Activated T-helper 9 cell treated with anti-CD3 and anti-CD28 coated beads, Interleukin-2, amount 50 U/mL, for 16 hours (primary cell): ENCODE data around the gene LTO1.

Source experiments
- DNase-seq: peaks from one replicate; pipeline ENCODE4 v3.0.0-alpha.2; 2020; ENCODE audit warnings: low read depth

The LTO1 gene

DNA sequence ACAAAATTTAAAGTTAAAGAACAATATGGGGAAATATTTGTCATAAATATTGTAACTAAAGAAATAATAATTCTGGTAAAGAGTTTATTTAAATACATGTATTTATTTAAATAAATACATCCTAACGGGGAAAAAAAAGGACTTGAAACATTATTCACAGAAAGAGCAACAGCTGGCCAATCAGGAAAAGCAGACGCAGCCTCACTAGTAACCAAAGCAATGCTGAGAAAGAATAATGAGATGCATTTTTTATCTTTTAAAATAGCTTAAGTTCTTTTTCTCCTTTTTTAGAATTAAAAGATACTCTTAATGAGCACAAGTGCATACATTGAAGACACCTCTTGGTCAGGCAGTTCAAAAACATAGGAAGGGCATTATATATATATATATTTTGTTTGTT is 2.6 kb upstream of the LTO1 start:
- DNase-seq: no peak

- DNase-seq: no peak
Observed at GRCh38 chr11:69674267-69674885, 777 bp downstream of the LTO1 start.

DNA sequence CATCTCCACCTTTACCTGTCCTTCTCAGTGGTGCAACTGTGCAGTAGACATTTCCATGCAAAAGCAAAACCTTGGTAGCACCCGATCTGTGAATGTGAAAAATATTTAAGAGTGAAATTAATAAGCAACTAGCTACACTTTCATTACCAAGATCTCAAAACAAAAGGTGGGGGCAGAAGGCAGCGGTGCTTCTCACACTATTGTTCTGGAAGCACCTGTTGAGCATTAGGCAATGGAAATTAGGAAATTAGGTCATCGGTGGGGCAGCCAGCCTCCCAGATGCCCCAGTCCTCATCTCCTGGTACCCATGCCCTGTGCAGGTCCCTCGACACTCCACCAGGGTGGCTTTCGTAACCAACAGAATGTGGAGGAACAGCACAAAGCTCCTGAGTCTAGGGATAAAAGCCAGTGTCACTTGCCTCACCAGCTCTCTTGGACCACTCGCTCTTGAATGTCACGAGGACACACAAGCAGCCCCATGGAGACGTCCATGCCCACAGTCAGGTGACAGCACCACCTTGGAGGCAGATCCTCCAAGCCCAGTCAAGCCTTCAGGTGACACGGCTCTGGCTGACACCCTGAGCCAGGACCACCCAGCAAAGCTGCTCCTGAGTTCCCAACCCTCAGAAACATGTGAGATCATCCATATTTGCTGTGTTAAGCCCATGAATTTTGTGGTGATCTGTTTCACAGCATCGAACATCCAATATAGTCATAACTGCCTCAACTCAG is 3.3 kb downstream of the LTO1 start:
- DNase-seq: no peak

DNA sequence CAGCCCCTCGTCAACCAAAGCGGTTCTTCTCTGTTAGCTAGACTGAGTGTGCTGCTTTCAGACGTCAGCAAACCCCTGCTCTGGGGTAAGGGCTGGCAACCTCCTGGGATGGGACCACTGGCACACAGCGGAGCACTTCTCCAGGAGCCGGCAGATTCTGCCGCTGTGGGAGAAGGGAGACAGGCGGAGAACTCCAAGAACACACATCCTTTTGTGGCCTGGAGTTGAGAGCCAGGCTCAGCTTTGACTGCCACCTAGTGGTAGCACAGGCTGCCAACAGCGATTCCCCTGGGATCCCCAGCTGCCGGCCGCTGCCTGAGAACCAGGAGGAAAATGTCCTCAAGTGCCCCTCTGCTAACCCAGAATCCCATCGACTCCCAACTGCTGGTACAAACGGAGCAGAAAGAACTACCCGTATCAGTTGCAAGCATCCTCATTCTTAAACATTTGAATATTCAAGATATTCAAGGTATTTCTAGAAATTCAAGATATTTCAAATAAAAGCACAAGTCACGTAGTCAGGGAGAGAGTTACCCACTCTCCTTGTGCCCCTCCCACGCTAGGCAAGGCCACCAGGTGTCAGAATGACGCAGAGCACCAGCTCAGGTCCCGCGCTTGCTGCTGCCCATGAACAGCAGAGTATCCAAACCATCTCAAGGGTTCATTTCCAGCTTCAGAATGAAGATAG is 4.9 kb downstream of the LTO1 start:
- DNase-seq: peak; percentile 40

DNA sequence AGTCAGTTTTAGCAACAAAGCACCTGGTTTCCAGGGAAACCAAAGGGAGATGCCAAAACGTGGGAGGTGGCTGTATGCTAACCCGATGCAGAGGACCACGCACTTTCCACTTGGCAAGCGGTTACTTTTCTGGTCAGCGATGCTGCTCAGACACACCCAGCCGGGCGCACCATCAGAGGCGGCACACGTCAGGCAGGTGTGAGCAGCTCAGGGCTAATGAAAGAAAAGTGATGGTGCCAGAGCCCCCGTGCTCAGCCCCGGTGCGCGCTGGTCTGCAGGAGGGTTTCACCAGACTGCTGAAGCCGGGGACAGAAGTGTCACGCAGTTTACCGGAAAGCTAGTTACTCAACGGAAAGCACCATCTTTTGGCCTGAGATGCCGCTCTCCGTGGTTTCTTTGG is 5.7 kb downstream of the LTO1 start:
- no peak for DNase-seq

DNA sequence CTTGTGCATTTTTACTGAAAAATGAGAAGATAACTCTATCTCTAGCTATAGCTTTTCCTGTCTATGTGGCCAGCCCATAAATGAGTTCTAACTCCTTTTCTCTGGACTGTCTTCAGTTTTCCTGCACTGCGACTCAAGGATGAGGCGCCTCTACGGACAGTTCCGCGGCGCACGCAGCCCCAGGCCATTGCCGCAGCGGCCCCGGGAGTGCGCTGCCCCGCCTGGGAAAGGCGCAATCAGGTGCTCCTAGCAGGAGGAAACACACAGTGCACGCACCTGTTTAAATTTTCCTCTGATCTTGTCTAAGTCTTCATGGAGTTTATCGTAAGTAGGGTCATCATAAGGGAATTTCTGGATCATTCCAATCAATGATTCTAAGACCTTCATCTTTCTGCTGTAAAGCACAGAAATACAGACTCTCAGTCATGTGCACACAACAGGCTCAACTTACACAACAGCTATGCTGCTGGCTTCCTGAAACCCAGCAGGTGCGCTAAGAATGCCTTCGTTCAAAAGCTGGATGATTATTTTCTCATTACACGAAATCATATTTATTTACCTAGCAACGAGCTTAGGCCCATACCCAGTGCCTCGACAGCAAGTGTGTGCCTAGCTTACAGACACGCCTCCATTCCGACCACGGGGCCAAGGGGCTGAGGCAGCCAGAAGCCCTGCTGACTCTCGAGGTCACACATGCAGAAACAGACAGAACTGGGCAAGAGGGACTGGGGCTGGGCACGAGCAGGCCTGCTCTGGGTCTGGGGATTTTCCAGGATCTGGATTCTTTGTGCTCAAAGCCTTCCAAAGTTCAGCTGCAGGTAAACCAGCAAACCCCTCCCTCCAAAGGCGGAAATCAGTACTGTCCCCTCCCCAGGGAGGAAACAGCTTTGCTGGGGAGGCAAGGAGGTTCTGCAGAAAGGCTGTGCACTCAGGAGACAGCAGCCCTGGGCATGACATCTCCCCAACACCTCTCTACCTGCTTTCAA is 7.2 kb downstream of the LTO1 start:
- no peak for DNase-seq

DNA sequence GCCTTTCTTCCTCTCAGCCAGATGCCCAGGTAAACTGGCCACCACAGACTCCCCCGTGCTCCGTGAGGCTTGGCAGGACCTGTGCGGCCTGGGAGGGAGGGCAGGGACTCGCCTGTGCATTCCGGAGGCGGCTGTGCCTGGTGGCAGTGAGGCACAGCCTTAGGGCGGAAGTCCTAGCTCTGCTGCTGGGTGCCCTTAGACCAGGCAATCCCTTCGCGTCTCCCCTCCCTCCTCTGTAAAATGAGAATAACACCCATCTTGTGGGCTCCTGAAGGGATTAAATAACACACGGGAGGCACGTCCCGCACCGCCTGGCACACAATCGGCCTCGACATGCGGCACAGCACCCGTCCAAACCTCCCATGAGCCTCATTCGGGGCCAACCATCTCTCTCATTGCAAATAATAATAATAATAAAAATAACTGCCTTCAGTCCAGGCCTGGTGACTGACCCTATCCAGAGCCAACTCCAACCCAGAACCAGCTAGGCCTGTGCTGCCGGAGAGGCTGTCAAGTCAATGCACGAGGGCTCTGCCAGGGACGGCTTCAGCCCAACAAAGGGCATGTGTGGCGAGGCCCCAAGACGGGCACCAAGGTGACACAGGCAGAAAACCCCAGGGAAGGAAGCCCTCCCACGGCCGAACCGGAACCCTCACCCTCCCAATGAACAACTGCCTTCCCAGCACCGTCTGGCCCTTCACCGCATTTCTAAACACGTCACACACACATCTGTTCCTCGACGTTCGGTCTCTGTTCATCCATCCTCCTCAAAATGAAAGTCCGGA is 8.2 kb downstream of the LTO1 start:
- no peak for DNase-seq

GRCh38 chr11:69666261-69666660 is 8.9 kb downstream of the LTO1 start:
- no peak for DNase-seq

DNA sequence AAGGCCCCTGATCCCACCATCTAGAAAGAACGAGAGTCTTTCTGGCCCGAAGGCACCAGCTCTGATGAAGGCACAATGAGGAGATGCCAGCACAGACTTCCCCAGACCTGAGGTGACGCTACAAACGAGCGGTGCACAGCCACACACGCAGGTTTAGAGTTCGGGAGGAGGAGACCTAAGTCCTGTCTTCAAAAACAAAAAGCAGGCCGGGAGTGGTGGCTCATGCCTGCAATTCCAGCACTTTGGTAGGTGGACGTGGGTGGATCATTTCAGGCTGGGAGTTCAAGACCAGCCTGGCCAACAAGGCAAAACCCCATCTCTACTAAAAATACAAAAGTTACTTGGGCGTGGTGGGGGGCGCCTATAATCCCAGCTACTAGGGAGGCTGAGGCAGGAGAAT is 9.5 kb downstream of the LTO1 start:
- DNase-seq: no peak

DNA sequence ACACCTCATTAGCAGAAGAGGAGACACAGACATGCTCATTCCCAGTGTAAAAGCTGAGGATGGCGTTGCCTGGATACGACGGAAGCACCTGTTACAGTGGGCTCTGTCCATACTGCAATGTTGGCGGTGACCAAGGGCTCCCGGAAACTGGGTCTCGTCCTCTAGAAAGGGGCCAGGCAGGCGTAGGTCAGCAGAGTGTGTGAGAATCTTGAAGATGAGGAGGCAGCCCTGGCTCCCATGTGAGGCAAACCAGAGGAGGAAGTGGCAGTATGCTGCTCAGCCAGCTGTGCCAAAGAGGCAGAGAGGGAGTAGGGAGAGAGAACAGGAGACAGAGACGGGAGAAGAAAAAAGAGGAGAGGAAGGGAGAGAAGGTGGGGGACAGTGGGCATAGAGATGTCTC is 10.3 kb downstream of the LTO1 start:
- no peak for DNase-seq

DNA sequence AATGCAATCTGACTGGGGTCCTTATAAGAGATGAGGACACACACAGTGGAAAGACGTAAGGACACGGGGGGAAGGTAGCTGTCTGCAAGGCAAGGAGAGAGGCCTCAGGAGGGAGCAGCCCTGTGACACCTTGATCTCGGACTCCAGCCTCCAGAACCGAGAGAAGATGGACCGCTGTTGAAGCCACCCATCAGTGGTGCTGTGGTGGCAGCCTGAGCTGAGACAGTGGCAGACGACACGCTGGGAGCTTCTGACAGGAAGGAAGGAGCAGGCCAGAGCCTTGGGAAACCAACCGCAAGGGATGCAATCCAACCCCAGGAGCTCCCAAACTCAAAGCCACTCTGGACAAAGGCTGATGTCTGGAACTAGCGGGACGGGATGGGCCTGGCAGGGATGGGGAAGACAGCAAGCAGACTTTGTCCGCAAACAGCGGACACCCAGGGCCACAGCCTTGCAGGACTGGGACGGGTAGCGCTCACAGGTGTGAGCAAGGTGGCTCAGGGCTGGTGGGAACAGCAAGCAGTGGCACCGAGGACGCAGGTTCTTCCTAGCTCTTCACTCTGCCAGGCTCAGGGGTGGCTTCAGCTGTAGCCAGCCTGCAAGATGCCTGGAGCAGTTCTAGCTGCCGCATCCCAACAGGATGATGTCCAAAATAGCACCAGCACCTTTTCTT is 10.9 kb downstream of the LTO1 start:
- no peak for DNase-seq

GRCh38 chr11:69663326-69663725 is 11.8 kb downstream of the LTO1 start:
- no peak for DNase-seq

DNA sequence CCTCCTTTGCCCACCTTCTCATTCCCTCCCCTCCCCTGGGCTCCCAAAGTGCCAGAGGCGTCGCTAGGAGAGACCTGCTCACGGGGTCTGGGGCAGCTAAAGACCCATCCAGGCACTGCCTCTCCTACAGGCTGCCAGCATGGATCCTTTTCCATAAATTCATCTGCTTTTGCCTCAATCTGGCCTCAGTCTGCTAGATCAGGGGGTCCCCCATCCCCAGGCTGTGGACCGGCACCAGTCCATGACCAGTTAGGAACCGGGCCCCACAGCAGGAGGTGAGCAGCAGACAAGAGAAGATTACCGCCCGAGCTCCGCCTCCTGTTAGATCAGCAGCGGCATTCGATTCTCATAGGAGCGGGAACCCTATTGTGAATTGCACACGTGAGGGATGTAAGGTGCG is 12.3 kb downstream of the LTO1 start:
- DNase-seq: no peak

GRCh38 chr11:69662021-69662698 is 13.0 kb downstream of the LTO1 start:
- no peak for DNase-seq

- no peak for DNase-seq
Observed at GRCh38 chr11:69661413-69661715, 13.8 kb downstream of the LTO1 start.

- no peak for DNase-seq
Observed at GRCh38 chr11:69660001-69660500, 15.1 kb downstream of the LTO1 start.

- no peak for DNase-seq
Observed at GRCh38 chr11:69659591-69659990, 15.6 kb downstream of the LTO1 start.

GRCh38 chr11:69658626-69659450 is 16.3 kb downstream of the LTO1 start:
- no peak for DNase-seq

DNA sequence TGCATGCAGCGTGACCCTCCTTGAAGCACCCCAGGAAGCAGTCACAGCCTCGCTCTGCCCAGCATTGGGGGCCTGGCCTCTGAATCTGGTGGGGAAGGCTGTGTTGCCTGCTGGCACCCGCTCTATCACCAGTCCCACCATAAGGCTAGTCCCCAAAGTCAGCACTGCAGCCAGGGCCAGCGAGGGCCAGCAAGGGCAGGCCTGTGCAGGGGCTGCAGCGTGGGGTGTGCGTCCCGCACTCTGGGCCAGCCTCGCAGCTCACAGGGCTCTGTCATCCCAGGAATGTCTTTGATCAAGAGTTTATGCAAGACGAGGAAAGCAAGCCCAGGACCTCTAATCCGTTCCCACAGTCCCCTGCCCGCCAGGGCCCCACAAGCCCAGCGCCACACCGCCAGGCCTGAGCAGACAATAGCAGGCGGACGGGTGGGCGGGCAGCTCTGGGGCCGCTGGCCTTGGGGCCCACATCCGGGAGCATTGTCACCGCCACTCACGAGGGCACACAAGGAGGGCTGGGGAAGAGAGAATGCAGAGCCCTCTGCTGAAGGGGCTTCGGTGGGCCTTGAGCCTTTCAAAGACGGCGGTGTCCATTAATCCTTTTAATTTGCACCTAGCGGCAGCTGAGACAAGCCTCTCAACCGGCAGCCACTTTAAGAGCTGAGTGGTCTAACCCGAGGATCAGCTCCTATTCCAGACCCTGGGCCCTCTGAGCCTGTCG is 17.1 kb downstream of the LTO1 start:
- DNase-seq: no peak
